GM11168 (cell line): ENCODE data around the gene LMTK3.

Source experiments
- in situ Hi-C: fragments of 300-500 bp; cut with MboI; formaldehyde crosslinking; loops from one replicate; pipeline ENCODE4 v1.12.0; 2022; ENCODE audit warnings: low sequenced_read_pairs; ENCODE audit not compliant: unreplicated experiment

Gene LMTK3

GRCh38 chr19:48477067-48477685 lies 34.5 kb downstream of the LMTK3 start:
- in situ Hi-C loops: no loop called here

GRCh38 chr19:48476176-48476575 lies 35.5 kb downstream of the LMTK3 start:
- in situ Hi-C loops: no loop called here

- in situ Hi-C loops: no loop called here
Observed at GRCh38 chr19:48475369-48476068, 36.1 kb downstream of the LMTK3 start.

DNA sequence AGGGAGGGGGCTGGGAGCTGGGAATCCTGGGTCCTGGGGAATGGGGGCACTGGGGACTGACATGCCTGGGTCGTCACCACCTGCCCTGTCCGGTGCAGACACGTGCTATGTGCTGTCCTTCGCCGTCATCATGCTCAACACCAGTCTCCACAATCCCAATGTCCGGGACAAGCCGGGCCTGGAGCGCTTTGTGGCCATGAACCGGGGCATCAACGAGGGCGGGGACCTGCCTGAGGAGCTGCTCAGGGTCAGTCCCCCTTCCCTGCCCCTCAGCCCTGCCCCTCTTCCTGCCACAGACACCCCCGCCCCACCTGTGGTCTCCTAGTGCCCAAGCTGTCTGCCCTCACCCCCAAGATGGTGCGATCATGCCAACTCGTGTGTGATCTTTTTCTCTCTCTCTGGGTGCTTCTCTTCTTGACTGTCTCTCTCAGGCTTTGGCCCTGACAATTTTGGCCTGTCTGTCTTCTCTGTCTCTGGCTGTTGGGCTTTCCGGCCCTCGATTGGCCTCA lies 37.5 kb downstream of the LMTK3 start:
- in situ Hi-C loops: no loop called here

GRCh38 chr19:48473161-48473966 lies 38.3 kb downstream of the LMTK3 start:
- in situ Hi-C loops: no loop called here

DNA sequence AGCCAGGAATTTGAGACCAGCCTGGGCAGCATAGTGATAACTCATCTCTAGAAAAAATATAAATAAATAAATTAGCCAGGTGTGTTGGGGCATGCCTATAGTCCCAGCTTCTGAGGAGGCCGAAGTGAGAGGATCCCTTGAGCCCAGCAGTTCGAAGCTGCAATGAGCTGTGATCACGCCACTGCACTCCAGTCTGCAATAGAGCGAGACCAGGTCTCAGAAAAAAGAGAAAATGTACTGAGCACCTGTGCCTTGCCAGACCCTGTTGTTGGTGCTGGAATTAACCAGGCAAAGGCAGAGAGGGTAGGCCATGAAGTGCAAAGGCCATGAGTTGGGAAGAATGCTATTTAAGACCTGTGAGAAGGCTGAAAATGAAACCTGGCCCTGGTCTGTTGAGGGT lies 39.8 kb downstream of the LMTK3 start:
- in situ Hi-C loops: no loop called here

GRCh38 chr19:48470856-48471255 lies 40.8 kb downstream of the LMTK3 start:
- in situ Hi-C loops: no loop called here

GRCh38 chr19:48469934-48470680 lies 41.5 kb downstream of the LMTK3 start:
- in situ Hi-C loops: no loop called here

DNA sequence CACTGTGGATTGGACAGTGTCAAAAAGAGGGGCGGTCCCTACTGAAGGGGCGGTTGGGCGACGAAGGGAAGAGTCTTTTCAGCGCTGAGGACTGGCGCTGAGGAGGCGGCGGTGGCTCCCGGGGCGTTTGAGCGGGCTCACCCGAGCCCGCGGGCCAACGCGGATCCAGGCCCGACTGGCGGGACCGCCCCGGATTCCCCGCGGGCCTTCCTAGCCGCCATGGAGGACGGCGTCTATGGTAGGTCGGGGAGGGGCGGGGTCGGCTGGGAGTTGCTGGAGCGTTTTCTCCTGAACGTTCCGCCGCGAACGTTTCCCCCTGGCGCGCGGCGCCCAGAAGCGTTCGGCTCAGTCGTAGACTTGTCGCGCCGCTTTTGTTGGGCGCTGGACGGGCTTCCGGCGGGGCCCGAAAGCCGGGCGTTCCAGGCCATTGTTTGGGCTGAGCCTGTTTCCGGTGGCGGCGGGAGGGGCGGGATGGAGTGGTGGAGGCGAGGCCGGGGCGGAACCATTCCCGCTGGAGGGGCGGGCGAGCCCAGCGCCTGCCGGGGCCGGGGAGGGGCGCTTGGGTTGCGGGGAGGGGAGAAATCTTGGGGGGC lies 42.2 kb downstream of the LMTK3 start, which contains the start of gene CYTH2:
TSS of gene CYTH2 (plus strand) at position 81 of the 593 bp plus-strand sequence. CDS start at position 220, 139 bp downstream.
- in situ Hi-C loops: no loop called here

- in situ Hi-C loops: no loop called here
Observed at GRCh38 chr19:48468772-48469288, 42.8 kb downstream of the LMTK3 start.

DNA sequence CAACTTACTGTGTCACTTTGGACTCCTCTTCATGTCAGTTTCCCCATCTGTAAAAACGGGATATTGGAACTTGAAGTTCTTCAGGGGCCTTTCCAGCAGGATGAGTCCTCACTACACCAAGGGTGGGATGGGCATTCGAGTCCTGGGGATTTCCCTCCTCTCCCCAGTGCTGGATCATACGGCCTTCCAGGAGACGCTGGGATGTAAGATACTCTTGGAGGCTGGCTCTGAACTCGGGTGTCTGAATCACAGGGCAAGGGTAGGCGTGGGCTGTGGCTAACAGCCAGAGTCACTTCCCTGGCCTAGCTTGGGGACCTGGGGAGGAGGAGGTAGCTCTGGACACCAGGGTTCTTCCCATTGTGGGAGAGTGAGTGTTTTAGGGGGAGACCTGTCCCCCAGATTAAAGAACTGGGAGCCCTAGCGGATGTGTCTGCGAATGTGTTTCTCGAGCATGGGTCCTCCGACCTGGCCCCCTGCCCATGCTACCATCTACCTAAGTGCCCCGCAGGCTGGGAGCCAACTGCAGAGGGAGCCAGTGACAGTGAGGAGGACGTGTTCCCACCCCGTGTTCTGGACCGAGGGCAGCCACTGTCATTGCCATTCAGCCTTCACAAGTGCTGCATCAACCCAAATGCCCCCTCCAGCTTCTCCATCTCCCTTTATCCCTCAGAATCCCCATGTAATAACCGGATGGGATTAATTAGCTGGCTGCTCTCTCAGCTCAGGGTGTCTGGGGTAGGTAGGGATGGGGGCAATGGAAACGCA lies 44.9 kb downstream of the LMTK3 start:
- in situ Hi-C loops: no loop called here

DNA sequence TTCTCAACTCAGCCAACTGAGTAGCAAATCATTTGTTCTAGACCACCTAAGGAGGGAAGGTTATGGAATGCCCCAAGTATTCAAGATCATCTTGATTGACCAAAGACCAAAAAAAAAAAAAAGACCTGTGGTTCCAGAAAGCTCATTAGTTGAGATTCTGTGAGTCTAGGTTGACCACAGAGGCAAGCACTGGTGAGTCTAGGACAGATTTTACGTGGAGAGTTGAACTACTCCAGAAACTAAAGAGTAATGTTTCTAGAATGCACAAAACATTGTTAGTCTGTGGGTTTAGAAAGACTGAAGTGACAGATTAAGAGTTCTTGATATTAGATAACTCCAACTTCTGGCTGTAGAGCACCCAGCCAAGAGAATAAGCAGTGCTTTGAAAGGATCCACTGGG lies 46.4 kb downstream of the LMTK3 start:
- in situ Hi-C loops: no loop called here

GRCh38 chr19:48461982-48462655 lies 49.5 kb downstream of the LMTK3 start:
- in situ Hi-C loops: no loop called here

DNA sequence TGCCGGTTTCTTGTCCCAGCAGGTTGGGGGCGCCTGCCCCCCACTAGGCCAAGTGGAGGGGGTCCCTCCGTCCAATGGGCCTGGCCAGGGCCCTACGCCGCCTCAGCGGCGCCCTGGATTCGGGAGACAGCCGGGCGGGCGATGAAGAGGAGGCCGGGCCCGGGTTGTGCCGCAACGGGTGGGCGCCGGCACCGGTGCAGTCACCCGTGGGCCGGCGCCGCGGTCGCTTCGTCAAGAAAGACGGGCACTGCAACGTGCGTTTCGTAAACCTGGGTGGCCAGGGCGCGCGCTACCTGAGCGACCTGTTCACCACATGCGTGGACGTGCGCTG lies 50.0 kb downstream of the LMTK3 start:
- in situ Hi-C loops: no loop called here

- in situ Hi-C loops: no loop called here
Observed at GRCh38 chr19:48458016-48458415, 53.6 kb downstream of the LMTK3 start.

GRCh38 chr19:48456864-48457263 lies 54.8 kb downstream of the LMTK3 start:
- in situ Hi-C loops: no loop called here

DNA sequence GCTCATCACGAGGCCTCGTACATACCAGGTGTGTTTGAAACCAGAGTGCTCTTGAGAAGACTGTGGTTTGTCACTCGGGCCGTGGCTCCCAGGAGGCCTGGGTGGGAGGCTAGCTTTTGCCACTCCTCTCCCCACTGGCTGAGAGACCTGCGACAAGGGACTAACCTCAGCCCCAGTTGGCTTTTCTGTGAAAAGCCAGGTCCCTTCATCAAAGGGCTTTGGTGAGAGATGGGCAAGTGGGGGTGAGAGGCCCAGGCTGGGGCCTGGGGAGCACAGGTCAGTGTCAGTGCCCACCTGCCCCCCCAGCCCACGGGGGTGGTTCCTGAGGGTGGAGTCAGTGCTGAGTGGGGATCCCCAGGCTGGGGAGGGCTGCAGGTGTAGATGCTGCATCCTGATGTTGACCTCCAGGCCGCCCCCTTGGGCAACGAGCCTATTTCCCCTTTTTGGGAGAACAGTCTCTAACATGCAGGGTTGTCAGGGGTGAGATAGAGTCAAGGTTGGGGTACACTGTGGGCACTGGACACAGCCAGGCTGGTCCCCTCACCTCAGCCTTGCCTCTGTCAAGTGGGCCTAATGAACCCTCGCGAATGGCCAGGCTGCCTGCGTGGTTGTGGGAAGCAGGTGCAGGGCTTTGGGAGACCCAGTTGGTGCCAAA lies 55.6 kb downstream of the LMTK3 start:
- in situ Hi-C loops: no loop called here
